Measurements from ENCODE around the gene ACSF3.

ACSF3 gene

DNA sequence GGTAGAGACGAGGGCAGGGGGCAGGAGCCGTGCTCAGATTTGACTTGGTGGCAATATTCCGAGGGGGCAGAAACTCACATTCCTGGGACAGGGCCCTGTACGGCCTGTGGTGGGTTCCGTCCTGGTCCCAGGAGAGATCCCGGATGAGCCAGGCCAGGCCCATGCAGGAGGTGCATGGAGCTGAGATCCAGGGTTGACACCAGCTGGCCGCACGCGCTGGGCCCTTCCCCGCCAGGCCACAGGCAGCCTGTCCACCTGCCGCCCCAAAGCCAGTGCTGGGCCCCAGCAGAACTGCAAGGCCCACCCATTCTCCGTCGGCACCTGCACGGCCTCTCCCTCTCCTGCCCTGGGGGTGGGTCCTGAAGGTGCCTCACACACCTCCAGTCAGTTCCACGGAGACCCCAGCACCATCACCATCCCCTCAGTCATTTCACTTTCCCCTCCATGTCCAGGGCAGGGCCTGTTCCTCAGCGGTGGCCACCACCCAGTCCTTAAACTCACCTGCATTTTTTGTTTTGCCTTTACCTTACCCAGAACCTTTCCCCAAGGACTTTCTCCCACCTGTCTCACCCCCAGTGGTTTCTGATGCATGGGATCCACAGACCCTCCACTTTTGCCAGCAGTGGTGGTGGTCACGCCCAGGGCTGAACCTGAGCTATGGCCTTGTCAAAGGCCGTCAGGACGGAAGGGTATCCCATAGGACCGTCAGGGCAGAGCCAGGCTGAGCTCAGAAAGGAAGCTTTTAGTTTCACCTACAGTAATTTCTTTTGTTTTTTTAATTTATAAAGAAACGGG, 52.8 kb downstream of the ACSF3 start:
- DNase-seq: no peak

GRCh38 chr16:89147085-89147817, 53.6 kb downstream of the ACSF3 start:
- no peak for DNase-seq

GRCh38 chr16:89149386-89149785, 55.7 kb downstream of the ACSF3 start:
- DNase-seq: no peak

- no peak for DNase-seq
Observed at GRCh38 chr16:89150090-89150835, 56.6 kb downstream of the ACSF3 start.

GRCh38 chr16:89150981-89151380, 57.3 kb downstream of the ACSF3 start:
- no peak for DNase-seq

GRCh38 chr16:89152831-89153700, 59.4 kb downstream of the ACSF3 start:
- no peak for DNase-seq

DNA sequence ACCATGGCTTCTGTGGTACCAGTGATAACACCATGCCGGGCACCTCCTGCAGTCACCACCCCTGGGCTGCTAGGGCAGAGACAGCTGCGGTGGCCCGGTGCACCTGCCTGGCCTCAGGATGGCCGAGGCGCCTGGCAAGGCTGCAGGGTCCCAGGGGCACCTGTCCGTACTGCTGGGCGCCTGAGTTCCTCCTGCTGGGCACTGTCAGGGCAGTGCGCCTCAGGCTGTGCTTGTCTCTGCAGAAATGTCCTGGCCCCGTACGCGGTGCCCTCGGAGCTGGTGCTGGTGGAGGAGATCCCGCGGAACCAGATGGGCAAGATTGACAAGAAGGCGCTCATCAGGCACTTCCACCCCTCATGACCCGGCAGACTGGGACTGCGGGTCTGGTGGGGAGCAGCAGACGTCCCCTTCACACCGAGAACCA, 60.2 kb downstream of the ACSF3 start:
- no peak for DNase-seq

DNA sequence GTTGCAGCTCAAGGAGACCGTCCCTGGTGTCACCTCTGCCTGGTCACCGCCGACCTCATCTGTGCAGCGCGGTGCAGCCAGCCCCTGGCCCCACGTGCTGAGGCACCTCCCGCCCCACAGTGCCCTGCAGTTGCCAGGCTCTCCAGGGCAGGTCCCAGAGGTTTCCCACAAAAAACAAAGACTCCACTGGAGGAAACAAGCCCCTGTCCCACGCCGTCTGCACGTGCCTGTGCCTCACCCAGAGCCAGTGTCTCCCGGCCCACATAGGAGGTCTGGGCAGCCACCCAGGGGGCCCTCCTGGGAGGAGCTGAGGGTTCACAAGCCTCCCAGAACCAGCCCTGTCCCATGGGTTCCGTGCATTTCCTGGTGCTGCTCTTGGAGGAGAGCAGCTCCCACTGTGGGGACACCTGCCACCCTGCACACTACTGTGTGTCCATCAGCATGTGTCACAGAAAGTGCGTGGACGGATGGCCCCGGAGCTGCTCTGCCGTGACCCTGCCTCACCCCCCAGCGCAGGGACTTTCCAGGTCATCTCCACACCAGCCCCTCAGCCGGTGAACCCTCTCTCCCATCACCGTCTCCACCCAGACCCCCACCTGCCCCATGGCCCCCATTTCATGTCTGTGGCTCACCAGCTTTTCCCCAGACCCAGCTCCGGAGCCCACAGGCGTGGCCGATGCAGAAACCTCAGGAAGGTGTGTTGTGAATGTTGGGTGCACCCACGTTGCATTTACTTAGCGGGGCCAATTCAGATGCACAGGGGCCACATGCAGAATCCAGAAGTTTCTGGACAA, 60.9 kb downstream of the ACSF3 start:
- no peak for DNase-seq

DNA sequence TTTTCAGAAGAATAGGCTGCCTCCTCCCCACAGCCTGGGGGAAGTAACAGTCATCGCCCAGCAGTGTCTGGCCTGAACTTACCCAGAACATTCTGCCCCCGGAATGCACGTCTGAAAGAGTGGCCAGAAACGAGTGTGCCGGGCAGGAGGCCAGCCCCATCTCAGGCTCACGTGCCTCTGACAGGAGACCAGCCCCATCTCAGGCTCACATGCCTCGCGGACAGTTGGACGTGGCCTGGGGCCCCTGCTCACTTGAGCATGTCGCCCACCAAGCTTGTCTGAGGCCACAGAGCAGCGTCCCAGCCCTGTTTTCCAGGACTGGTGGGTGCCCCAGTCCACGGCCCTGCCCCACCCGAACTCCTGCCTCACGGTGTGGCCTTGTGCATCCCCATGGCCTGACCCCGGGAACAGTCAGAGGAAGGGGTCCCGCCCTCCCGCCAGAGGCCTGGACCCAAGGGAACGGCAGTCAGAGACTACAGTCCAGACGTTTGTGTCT, 61.6 kb downstream of the ACSF3 start:
- no peak for DNase-seq

GRCh38 chr16:89155851-89156739, 62.4 kb downstream of the ACSF3 start:
- DNase-seq: no peak

GRCh38 chr16:89156740-89157645, 63.3 kb downstream of the ACSF3 start:
- no peak for DNase-seq

DNA sequence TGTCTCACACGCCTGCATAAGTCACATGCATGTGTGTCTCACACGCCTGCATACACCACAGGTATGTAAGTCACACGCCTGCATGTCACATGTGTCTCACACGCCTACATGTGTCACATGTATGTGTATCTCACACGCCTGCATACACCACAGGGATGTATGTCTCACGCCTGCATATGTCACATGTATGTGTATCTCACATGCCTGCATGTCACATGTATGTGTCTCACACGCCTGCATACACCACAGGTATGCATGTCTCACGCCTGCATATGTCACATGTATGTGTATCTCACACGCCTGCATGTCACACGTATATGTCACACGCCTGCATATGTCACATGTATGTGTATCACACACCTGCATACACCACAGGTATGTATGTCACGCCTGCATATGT, 64.1 kb downstream of the ACSF3 start:
- no peak for DNase-seq

DNA sequence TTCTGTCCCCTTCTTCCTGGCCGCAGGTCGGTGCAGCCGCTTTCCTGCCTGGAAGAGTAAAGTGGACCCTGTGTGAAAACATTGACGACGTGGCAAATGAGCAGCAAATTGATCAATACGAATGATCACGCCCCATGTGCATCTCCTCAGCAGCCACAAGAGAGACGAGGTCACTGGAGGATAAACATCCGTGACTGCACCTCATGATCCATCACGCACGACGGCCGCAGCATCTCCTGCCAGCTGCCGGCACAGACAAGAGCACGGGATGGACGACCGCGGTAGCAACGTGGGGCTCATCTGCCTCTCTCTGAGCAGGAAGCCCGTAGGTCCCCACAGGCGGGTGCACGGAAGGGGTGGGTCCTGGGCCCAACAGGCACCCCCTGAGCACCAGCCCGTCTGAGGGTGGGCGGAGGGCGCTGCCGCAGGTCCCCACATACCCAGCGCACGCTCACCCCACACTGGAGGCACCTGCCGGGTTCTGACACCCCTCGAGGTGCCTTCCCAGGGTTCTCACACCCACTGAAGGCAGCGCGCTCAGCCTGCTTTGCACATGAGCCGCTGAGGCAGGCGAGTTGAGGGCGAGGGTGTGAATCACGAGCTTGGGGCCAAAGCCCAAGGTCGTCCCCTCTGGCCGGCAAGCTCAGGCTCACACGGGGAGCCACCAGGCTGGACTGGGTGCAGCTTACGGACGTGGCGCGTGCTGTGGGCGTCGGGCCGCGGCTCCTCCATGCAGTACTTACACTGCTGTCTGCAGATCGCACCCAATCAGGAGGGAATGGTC, 65.6 kb downstream of the ACSF3 start:
- no peak for DNase-seq

- no peak for DNase-seq
Observed at GRCh38 chr16:89159850-89160354, 66.2 kb downstream of the ACSF3 start.

- no peak for DNase-seq
Observed at GRCh38 chr16:89160977-89161701, 67.5 kb downstream of the ACSF3 start.

GRCh38 chr16:89161763-89162713, 68.4 kb downstream of the ACSF3 start:
- no peak for DNase-seq

Measured in SW 1271 (cell line).